ENCODE data around the gene XPA. TPM values are rescaled to one million over a fixed set of nuclear protein-coding genes. Genes with fewer than 3 reads are reported as not detected.

Gene XPA
- total and polyA plus RNA-seq, 2 of the 13 experiments (the other 11 are each of a cell fraction or from before 2014, with no cell fraction given): 2.3 to 15.2 TPM

GRCh38 chr9:97696803-97697601, at the start of gene XPA (continued):
- no peak for TF ChIP-seq RFXANK (CRISPR knock-in tag; IDR thresholded peaks at IDR 0.05)
- peak; percentile 77; the same call in 1 of the 2 replicates for TF ChIP-seq ZNF292 (CRISPR knock-in tag; IDR thresholded peaks at IDR 0.05; ENCODE audit: borderline replicate concordance, low read depth)
- no peak for TF ChIP-seq RFXAP (CRISPR knock-in tag; IDR thresholded peaks at IDR 0.05; ENCODE audit: borderline replicate concordance)
- no peak for TF ChIP-seq ZNF318 (CRISPR knock-in tag; IDR thresholded peaks at IDR 0.05)
- peak; percentile 90 for TF ChIP-seq MYPOP (CRISPR knock-in tag; IDR thresholded peaks at IDR 0.05)
- no peak for TF ChIP-seq BRCA1 (CRISPR knock-in tag; IDR thresholded peaks at IDR 0.05)
- TF ChIP-seq THAP8 (CRISPR knock-in tag; IDR thresholded peaks at IDR 0.05; ENCODE audit: borderline replicate concordance): no peak
- TF ChIP-seq ZSCAN22 (CRISPR knock-in tag; IDR thresholded peaks at IDR 0.05): peak; percentile 61; the same call in 1 of the 2 replicates
- TF ChIP-seq ZZZ3 (CRISPR knock-in tag; IDR thresholded peaks at IDR 0.05; ENCODE audit: borderline replicate concordance): peak; percentile 68
- no peak; the same call in 1 of the 2 replicates for TF ChIP-seq CREB1 (IDR thresholded peaks at IDR 0.05)
- no peak for TF ChIP-seq CREB1 (CRISPR knock-in tag; IDR thresholded peaks at IDR 0.05)
- TF ChIP-seq DMTF1 (CRISPR knock-in tag; IDR thresholded peaks at IDR 0.05): no peak
- no peak; the same call in 1 of the 2 replicates for TF ChIP-seq ZNF234 (CRISPR knock-in tag; conservative IDR thresholded peaks at IDR 0.05)
- TF ChIP-seq ZNF788 (CRISPR knock-in tag; IDR thresholded peaks at IDR 0.05; ENCODE audit: borderline replicate concordance): peak; percentile 38; the same call in 1 of the 2 replicates
- peak; percentile 68; the same call in 1 of the 2 replicates for TF ChIP-seq CBFB (CRISPR knock-in tag; IDR thresholded peaks at IDR 0.05)
- TF ChIP-seq ZNF879 (CRISPR knock-in tag; IDR thresholded peaks at IDR 0.05): no peak

Data from HepG2 (cell line).